GM23338 (cell line): ENCODE measurements around the gene TIE1.

Experiments
- EZH2 ChIP-seq: fragments of 200-600 bp; sonication (generic); IDR thresholded peaks from one replicate; pipeline ENCODE4 v1.8.0; 2017; ENCODE audit warnings: antibody characterized with exemption, mild to moderate bottlenecking, low read depth; ENCODE audit not compliant: unreplicated experiment
- EZH2phosphoT487 ChIP-seq: fragments of 200-600 bp; sonication (generic); IDR thresholded peaks from one replicate; pipeline ENCODE4 v1.8.1; 2018; ENCODE audit warnings: antibody characterized with exemption; ENCODE audit not compliant: unreplicated experiment
- NANOG ChIP-seq: IDR thresholded peaks from 2 replicates; pipeline ENCODE4 v1.6.1; 2016; ENCODE audit warnings: antibody characterized with exemption, borderline replicate concordance
- POLR2AphosphoS5 ChIP-seq: IDR thresholded peaks from 2 replicates; pipeline ENCODE4 v1.6.1; 2016; ENCODE audit warnings: antibody characterized with exemption, low read depth
- TF ChIP-seq, protein P1 (sequence below), 2 experiments: fragments of 200-600 bp in 1 of 2; sonication (generic) in 1 of 2; conservative IDR thresholded peaks; 2 replicates each; pipeline versions ENCODE4 v1.5.1 to v1.6.1; 2016 to 2017; ENCODE audit warnings: antibody characterized with exemption in 2 of 2, low read depth in 2 of 2, mild to moderate bottlenecking in 2 of 2, moderate library complexity in 1 of 2

DNA sequence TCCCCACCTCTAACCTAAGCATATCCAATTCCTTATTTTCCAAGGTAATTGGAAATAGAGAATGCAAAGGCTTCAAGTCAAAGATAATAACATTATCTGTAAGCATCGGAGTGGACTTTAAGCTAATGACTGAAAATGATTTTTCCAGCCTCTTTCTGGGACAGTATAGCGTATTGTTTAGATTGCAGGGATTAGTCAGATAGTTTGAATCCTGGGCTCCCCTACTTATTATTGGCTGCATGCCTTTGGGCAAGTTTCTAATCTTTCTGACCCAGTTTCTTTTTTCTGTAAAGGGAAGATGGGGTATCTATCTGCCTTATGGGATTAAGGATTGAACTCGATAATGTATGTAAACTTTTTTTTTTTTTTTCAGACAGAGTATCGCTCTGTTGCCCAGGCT, 56.5 kb downstream of the TIE1 start:
- TF ChIP-seq, protein P1, sequence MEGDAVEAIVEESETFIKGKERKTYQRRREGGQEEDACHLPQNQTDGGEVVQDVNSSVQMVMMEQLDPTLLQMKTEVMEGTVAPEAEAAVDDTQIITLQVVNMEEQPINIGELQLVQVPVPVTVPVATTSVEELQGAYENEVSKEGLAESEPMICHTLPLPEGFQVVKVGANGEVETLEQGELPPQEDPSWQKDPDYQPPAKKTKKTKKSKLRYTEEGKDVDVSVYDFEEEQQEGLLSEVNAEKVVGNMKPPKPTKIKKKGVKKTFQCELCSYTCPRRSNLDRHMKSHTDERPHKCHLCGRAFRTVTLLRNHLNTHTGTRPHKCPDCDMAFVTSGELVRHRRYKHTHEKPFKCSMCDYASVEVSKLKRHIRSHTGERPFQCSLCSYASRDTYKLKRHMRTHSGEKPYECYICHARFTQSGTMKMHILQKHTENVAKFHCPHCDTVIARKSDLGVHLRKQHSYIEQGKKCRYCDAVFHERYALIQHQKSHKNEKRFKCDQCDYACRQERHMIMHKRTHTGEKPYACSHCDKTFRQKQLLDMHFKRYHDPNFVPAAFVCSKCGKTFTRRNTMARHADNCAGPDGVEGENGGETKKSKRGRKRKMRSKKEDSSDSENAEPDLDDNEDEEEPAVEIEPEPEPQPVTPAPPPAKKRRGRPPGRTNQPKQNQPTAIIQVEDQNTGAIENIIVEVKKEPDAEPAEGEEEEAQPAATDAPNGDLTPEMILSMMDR (conservative IDR thresholded peaks at IDR 0.05; ENCODE audit: low read depth in 2 of 2): no peak
- no peak for TF ChIP-seq EZH2phosphoT487
- no peak for TF ChIP-seq POLR2AphosphoS5
- TF ChIP-seq NANOG: no peak
- TF ChIP-seq EZH2: no peak
